HUES48 (cell line): ENCODE results near the gene CSPG4.

Source experiments
- H3K27ac ChIP-seq: one replicate; pipeline ENCODE4 v1.7.0; 2013; ENCODE audit warnings: low read depth, low read length, inconsistent platforms
- H3K27me3 ChIP-seq: 2 replicates; pipeline ENCODE4 v1.6.1; 2013; ENCODE audit warnings: mild to moderate bottlenecking, low read length; ENCODE audit not compliant: control insufficient read depth, insufficient read depth
- H3K36me3 ChIP-seq: 2 replicates; pipeline ENCODE4 v1.6.1; 2013; ENCODE audit warnings: low read length; ENCODE audit not compliant: control insufficient read depth, insufficient read depth
- H3K4me1 ChIP-seq: 2 replicates; pipeline ENCODE4 v1.6.1; 2013; ENCODE audit warnings: mild to moderate bottlenecking, low read length; ENCODE audit not compliant: control insufficient read depth, insufficient read depth
- H3K4me3 ChIP-seq: 2 replicates; pipeline ENCODE4 v1.5.1; 2013; ENCODE audit warnings: mild to moderate bottlenecking, low read depth, low read length
- H3K9ac ChIP-seq: 2 replicates; pipeline ENCODE4 v1.6.1; 2013; ENCODE audit warnings: mild to moderate bottlenecking, low read depth, low read length, moderate library complexity
- H3K9me3 ChIP-seq: 2 replicates; pipeline ENCODE4 v1.6.1; 2013; ENCODE audit warnings: low read length; ENCODE audit not compliant: control insufficient read depth, insufficient read depth

The CSPG4 gene

DNA sequence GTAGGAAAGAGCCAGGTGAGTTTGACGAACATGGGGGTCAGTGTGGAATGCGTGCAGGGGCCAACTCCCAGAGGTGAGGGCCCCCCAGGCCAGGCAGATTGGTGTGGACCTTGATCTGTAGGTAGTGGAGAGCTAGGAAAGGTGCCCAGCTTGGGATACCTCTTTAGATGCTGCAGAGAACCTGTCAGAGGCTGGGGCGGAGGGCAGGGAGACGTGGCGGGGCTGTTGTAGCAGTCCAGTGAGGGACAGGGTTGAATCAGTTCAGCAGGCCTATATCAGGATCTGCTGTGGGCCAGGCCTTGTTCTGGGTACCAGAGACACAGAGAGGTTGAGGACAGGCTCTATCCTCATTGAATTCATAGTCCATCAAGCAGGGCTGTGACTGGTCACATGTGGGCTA, 56.3 kb downstream of the CSPG4 start:
- Histone ChIP-seq H3K9ac (no peak overlapping the region), H3K27ac (no peak overlapping the region), H3K9me3 (no peaks in the 10 kb centered on the region), H3K36me3 (peaks cover 13% of the 10 kb centered on the region), H3K4me3 (no peak overlapping the region), H3K27me3 (no peaks in the 10 kb centered on the region), H3K4me1 (peaks cover 9% of the 10 kb centered on the region)

DNA sequence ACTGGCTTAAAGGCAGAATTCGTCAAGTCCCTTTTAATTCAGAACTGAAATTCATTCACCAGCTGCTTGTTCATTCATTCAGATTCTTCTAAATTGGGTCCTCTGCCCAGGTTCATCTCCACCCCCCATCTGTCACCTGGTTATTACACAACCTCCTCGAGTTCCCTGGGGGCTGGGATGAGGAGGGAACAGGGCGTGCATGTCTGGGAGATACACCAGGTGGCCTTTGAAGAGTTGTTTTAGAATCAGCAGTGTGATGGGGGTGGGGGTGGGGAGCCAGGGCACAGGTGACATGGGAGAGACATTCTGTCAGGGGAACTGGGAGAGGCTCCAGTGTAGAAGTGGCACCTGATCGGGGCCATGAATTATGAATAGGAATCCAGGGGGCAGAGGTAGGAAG, 56.7 kb downstream of the CSPG4 start:
- H3K9me3 ChIP-seq: no peaks in the 10 kb centered on the region
- H3K27me3 ChIP-seq: no peaks in the 10 kb centered on the region
- H3K9ac ChIP-seq: no peak overlapping the region
- H3K36me3 ChIP-seq: peaks cover 15% of the 10 kb centered on the region
- H3K4me1 ChIP-seq: peaks cover 12% of the 10 kb centered on the region
- no peak overlapping the region for H3K4me3 ChIP-seq
- no peak overlapping the region for H3K27ac ChIP-seq

DNA sequence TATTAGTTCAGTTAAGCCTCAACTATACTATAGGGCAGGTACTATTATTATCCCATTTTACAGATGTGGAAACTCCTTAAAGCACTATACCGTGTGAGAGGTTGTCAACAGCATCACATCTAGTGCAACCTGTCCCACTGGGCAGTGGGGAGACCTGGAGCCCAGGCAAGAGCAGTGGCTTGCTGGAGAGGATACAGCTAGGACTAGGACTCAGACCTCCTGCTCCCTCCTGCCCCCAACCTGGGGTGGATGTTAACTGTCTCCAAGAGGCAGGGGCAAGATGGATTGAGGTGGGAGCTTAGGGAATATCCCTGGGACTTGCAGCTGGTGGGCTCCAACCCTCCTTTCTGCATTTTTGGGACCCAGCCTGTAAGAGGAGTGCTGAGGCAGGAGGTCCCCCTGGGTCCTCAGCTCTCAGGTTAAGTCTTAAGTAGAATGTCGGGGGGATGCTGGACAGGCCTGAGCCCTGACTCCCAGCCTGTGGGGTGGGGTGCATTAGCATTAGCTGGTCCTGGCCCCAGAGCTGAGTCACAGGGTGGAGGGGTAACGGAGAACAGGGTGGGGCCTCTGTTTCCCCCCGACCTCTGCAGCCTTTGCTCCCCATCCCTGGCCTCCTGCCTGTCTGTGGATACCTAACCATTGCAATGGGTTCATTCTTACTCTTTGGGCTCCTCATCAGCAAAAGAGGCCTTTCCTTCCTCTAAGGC, 58.3 kb downstream of the CSPG4 start:
- Histone ChIP-seq H3K27ac (no peak overlapping the region), H3K27me3 (no peaks in the 10 kb centered on the region), H3K36me3 (peaks cover 25% of the 10 kb centered on the region), H3K9me3 (no peaks in the 10 kb centered on the region), H3K9ac (no peak overlapping the region), H3K4me1 (peaks cover 20% of the 10 kb centered on the region), H3K4me3 (no peak overlapping the region)

DNA sequence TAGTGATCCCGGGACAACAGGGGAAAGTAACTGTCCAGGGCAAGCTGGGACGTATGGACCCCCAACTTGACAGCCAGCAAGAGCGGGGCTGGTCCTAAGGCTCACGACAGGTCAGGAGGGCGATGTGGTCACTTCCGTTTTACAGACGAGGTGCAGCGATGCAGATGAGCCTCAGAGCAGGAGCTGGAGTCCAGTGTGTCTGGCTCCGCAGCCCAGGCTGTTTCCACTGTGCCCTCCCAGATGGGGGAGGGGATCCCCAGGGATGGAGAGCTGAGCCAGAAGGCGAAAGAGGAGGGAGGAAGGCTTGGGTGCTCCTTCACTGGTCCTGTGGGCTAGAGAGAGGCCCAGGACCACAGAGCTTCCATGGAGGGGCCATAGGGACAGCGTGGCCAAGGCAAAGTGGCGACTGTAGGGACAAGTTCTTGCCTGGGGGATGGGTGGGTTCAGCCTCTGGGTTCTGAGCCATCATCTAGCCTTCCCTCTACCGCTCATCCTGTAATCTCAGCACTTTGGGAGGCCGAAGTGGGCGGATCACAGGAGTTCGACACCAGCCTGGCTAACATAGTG, 59.2 kb downstream of the CSPG4 start:
- no peaks in the 10 kb centered on the region for H3K27me3 ChIP-seq
- no peaks in the 10 kb centered on the region for H3K9me3 ChIP-seq
- peaks cover 28% of the 10 kb centered on the region for H3K4me1 ChIP-seq
- H3K27ac ChIP-seq: no peak overlapping the region
- no peak overlapping the region for H3K4me3 ChIP-seq
- peaks cover 25% of the 10 kb centered on the region for H3K36me3 ChIP-seq
- no peak overlapping the region for H3K9ac ChIP-seq

DNA sequence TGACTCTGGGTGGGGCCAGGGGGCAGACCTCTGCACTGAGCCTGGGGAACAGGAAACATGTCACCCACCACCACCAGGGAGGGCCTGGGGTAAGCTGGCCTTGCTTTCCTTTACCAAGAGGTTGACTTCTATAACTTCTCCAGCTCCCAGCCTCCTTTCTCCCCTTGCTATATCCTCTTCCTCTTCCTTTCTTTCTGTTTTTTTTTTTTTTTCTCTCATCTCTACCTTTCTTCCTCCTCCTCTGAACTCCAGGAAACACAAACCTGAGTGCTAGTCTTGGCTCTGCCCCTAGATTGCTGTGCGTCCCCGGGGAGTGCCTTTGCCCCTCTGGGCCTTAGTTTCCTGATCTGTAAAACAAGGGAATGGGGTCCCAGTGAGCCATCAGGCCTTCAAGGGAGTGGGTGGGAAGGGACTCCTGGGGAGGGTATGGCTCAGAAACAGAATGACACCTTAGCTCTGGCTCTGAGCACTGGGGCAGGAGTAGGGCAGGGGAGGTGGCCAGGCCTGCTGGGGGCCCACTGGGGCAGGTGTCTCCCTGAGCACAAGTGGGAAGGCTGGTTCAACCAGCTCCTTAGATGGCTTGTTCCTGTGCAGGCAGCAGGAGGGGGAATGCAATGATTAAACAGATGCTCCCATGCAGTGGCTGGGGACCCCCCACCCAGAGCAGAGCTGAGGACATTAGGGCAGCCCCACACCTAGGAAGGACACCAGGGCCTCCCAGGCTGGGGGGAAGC, 60.7 kb downstream of the CSPG4 start:
- Histone ChIP-seq H3K9me3 (no peaks in the 10 kb centered on the region), H3K4me3 (no peak overlapping the region), H3K27ac (no peak overlapping the region), H3K36me3 (peaks cover 18% of the 10 kb centered on the region), H3K9ac (no peak overlapping the region), H3K27me3 (peaks cover under 1% of the 10 kb centered on the region), H3K4me1 (peaks cover 28% of the 10 kb centered on the region)

DNA sequence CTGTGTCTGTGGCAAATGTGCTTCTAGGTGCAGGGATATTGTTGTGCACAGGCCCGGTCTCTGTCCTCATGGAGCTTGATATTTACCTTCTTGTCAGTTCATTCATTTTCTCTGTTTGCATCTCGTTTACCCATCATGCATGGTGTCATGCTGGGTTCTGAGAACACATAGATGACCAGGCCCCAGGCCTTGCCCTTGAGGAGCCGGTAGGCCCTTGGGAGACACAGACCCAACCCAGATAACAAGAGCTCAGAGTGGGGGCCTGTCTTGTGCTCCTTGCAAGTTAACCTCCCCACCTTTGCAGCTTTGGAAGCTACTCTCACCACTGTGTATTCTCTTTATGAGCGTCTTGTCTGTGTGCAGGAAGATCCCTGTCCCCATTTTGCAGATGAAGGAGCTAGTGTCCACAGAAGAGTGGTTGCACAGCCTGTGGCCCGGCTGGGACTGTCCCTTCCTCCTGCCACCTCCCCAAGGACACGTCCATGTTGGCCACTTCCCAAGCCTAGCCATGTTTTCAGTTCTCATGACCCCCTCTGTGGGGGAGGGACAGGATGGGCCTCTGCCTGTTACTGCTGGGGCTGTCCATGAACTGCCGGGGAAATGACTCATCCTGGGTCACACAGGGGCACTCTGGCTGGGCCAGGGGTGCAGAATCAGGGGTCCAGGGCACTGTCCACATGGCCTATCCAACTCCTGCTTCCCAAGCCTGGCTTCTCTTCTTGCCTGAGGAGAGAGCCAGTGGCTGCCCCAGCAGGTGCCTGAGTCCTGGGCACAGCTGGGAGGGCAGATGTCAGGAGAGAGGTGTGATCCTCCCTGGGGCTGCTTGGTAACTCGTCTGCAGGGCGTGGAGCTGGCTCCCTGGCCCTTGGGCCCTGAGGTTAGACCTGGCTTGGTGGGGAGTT, 61.5 kb downstream of the CSPG4 start:
- Histone ChIP-seq H3K9me3 (no peaks in the 10 kb centered on the region), H3K9ac (no peak overlapping the region), H3K4me3 (no peak overlapping the region), H3K36me3 (peaks cover 18% of the 10 kb centered on the region), H3K27ac (no peak overlapping the region), H3K27me3 (peaks cover 9% of the 10 kb centered on the region), H3K4me1 (peaks cover 32% of the 10 kb centered on the region)

DNA sequence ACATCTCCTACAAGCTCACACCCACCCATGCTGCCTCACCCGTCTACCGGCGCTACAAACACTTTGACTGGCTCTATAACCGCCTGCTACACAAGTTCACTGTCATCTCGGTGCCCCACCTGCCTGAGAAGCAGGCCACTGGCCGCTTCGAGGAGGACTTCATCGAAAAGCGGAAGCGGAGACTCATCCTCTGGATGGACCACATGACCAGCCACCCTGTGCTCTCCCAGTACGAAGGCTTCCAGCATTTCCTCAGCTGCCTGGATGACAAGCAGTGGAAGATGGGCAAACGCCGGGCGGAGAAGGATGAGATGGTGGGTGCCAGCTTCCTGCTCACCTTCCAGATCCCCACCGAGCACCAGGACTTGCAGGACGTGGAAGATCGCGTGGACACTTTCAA, 62.8 kb downstream of the CSPG4 start:
- Histone ChIP-seq H3K4me3 (no peak overlapping the region), H3K9ac (no peak overlapping the region), H3K9me3 (no peaks in the 10 kb centered on the region), H3K27ac (no peak overlapping the region), H3K4me1 (peaks cover 32% of the 10 kb centered on the region), H3K27me3 (peaks cover 13% of the 10 kb centered on the region), H3K36me3 (peaks cover 18% of the 10 kb centered on the region)

DNA sequence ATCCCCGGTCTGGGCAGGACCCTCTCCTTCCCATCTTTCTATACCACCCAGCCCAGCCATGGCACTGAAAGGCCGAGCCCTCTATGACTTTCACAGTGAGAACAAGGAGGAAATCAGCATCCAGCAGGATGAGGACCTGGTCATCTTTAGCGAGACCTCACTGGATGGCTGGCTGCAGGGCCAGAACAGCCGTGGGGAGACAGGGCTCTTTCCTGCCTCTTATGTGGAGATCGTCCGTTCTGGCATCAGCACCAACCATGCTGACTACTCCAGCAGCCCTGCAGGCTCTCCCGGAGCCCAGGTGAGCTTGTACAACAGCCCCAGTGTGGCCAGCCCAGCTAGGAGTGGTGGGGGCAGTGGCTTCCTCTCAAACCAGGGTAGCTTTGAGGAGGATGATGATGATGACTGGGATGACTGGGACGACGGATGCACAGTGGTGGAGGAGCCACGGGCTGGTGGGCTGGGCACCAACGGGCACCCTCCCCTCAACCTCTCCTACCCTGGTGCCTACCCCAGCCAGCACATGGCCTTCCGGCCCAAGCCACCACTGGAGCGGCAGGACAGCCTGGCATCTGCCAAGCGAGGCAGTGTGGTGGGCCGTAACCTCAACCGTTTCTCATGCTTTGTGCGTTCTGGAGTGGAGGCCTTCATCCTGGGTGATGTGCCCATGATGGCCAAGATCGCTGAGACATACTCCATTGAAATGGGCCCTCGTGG, 63.4 kb downstream of the CSPG4 start:
- Histone ChIP-seq H3K9me3 (no peaks in the 10 kb centered on the region), H3K27me3 (peaks cover 13% of the 10 kb centered on the region), H3K36me3 (peaks cover 18% of the 10 kb centered on the region), H3K9ac (0 out of 2 replicates have a peak overlapping the region, but pooled peaks have one; percentile 9), H3K27ac (no peak overlapping the region), H3K4me1 (peaks cover 32% of the 10 kb centered on the region), H3K4me3 (peak overlapping the region; percentile 67)

DNA sequence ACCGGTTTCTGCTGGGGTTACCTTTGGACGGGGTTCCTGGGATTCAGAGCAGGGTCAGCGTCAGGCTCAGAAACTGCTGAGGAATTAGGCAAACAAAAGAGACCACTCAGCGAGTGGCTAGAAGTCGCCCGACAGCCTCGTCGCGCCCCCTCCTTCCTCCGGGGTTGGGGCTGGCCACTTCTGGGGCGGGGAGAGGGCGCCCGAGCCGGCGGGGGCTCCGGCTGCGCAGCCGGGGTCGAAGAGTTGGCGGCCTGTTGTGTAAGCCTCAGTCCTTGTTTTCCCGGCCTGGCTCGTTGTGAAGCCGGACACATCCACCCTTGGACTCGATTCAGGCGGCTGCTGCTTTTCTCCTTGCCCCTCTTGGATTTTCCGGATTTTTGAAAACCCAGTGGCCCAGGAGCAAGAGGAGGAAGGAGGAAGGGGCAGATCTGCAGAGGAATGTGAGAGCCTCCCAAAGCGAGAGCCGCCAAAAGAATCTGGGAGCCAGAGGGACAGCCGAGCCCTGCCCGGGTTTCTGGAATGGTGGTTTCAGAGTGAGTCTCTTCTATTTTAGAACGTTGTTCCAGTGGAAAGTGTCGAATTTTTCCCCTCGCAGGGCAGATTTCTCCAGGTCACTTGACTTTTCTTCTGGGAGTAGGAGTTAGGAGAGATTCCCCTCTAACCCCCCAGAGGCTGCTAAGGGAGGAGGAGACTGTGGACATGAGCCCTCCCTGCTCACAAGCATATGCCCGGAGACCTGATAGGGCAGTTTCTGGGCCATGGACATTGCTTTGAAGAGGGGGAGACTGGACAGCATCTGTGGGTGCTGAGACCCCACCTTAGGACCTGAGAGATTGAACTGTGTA, 64.3 kb downstream of the CSPG4 start:
- H3K9me3 ChIP-seq: no peaks in the 10 kb centered on the region
- H3K36me3 ChIP-seq: peaks cover 18% of the 10 kb centered on the region
- H3K9ac ChIP-seq: peak overlapping the region; percentile 76
- H3K4me1 ChIP-seq: peaks cover 32% of the 10 kb centered on the region
- peak overlapping the region; percentile 67 for H3K4me3 ChIP-seq
- peak overlapping the region; percentile 99 for H3K27ac ChIP-seq
- H3K27me3 ChIP-seq: peaks cover 13% of the 10 kb centered on the region
